HG02973 (cell line): Measurements from ENCODE around the gene MPRIP.
A peak's percentile ranks its signal among the peaks of the same experiment; 100 is the strongest.

Experiments used
- ATAC-seq: cut with Tn5 transposase; IDR thresholded peaks from one replicate; pipeline ENCODE4 v1.9.1; 2021; ENCODE audit warnings: moderate library complexity; ENCODE audit not compliant: unreplicated experiment

The MPRIP gene

GRCh38 chr17:17227608-17228520, 185.6 kb downstream of the MPRIP start:
- ATAC-seq = no peak

GRCh38 chr17:17228521-17229279, 186.4 kb downstream of the MPRIP start:
- no peak for ATAC-seq

GRCh38 chr17:17229416-17230384, 187.4 kb downstream of the MPRIP start:
- ATAC-seq = no peak

GRCh38 chr17:17231621-17232302, 189.5 kb downstream of the MPRIP start:
- no peak for ATAC-seq

GRCh38 chr17:17232303-17232621, 190.0 kb downstream of the MPRIP start:
- no peak for ATAC-seq

GRCh38 chr17:17235212-17236174, 193.2 kb downstream of the MPRIP start:
- no peak for ATAC-seq

- no peak for ATAC-seq
These were observed 194.2 kb downstream of the MPRIP start for GRCh38 chr17:17236295-17237025.

- ATAC-seq = peak; percentile 81
These were observed 195.0 kb downstream of the MPRIP start, which contains the start of gene FLCN for GRCh38 chr17:17237026-17237799. Gene FLCN (minus strand): TSS chr17:17237168. CDS start chr17:17228137, 9,031 bp downstream.

GRCh38 chr17:17239832-17240231, 197.6 kb downstream of the MPRIP start:
- ATAC-seq = no peak

GRCh38 chr17:17241656-17242055, 199.4 kb downstream of the MPRIP start:
- no peak for ATAC-seq

GRCh38 chr17:17242246-17242645, 200.0 kb downstream of the MPRIP start:
- no peak for ATAC-seq
